ENCODE measurements around the gene ABCB4.
"Not testable (repeated sequence)": the region's sequence is repeated elsewhere in the genome, so short reads cannot be mapped to it uniquely, and the experiment has no call there.

The ABCB4 gene

GRCh38 chr7:87474533-87475358 lies 734 bp downstream of the ABCB4 start:
- DNase-seq = no peak

- no peak for DNase-seq
These were observed 1.5 kb downstream of the ABCB4 start for GRCh38 chr7:87473986-87474385.

GRCh38 chr7:87473192-87473591 lies 2.3 kb downstream of the ABCB4 start:
- DNase-seq = no peak

- no peak for DNase-seq
These were observed 4.0 kb downstream of the ABCB4 start for GRCh38 chr7:87471473-87471872.

- DNase-seq = not testable (repeated sequence)
These were observed 6.3 kb downstream of the ABCB4 start for GRCh38 chr7:87469204-87469603.

- DNase-seq = not testable (repeated sequence)
These were observed 10.0 kb downstream of the ABCB4 start for GRCh38 chr7:87465534-87465880.

GRCh38 chr7:87464830-87465533 lies 10.5 kb downstream of the ABCB4 start:
- not testable (repeated sequence) for DNase-seq

- DNase-seq = no peak
These were observed 11.5 kb downstream of the ABCB4 start for GRCh38 chr7:87463982-87464381.

GRCh38 chr7:87460444-87460843 lies 15.0 kb downstream of the ABCB4 start:
- DNase-seq = not testable (repeated sequence)

- no peak for DNase-seq
These were observed 15.5 kb downstream of the ABCB4 start for GRCh38 chr7:87459941-87460340.

GRCh38 chr7:87458148-87458547 lies 17.3 kb downstream of the ABCB4 start:
- no peak for DNase-seq

GRCh38 chr7:87456247-87456646 lies 19.2 kb downstream of the ABCB4 start:
- DNase-seq = no peak

GRCh38 chr7:87452279-87452678 lies 23.2 kb downstream of the ABCB4 start:
- DNase-seq = no peak

- DNase-seq = no peak
These were observed 24.3 kb downstream of the ABCB4 start for GRCh38 chr7:87451187-87451586.

- no peak for DNase-seq
These were observed 24.8 kb downstream of the ABCB4 start for GRCh38 chr7:87450706-87451105.

- no peak for DNase-seq
These were observed 27.1 kb downstream of the ABCB4 start for GRCh38 chr7:87448388-87448787.

GRCh38 chr7:87447116-87447635 lies 28.3 kb downstream of the ABCB4 start:
- no peak for DNase-seq

- no peak for DNase-seq
These were observed 29.6 kb downstream of the ABCB4 start for GRCh38 chr7:87445897-87446296.

- DNase-seq = no peak
These were observed 39.9 kb downstream of the ABCB4 start for GRCh38 chr7:87435546-87435945.

- no peak for DNase-seq
These were observed 42.9 kb downstream of the ABCB4 start for GRCh38 chr7:87432536-87432935.

- DNase-seq = no peak
These were observed 48.2 kb downstream of the ABCB4 start for GRCh38 chr7:87427288-87427687.

GRCh38 chr7:87426160-87426559 lies 49.3 kb downstream of the ABCB4 start:
- no peak for DNase-seq

- DNase-seq = no peak
These were observed 51.4 kb downstream of the ABCB4 start for GRCh38 chr7:87424075-87424474.

- DNase-seq = no peak
These were observed 55.3 kb downstream of the ABCB4 start for GRCh38 chr7:87420173-87420572.

Measured in left hindlimb (tissue), 1 donor.